Measurements from ENCODE around the gene ZNF410.
A peak's percentile ranks its signal among the peaks of the same experiment; 100 is the strongest.
"Not testable (repeated sequence)": the region's sequence is repeated elsewhere in the genome, so short reads cannot be mapped to it uniquely, and the experiment has no call there.

Gene ZNF410

GRCh38 chr14:73888971-73889370 is 2.3 kb downstream of the ZNF410 start:
- Histone ChIP-seq H3K36me3 (ENCODE audit: insufficient read depth, low read length) (peaks cover 20% of the 10 kb centered on the region), H3K9ac (ENCODE audit: low read depth, low read length) (0 out of 2 replicates have a peak overlapping the region, but pooled peaks have one; percentile 22), H3K27me3 (ENCODE audit: insufficient read depth, low read length, poor library complexity) (no peaks in the 10 kb centered on the region), H2AFZ (ENCODE audit: low read depth, low read length) (no peak overlapping the region), H3K27ac (ENCODE audit: low read length) (no peak overlapping the region), H3K79me2 (ENCODE audit: insufficient read depth, low read length) (peaks cover 84% of the 10 kb centered on the region), H3K4me1 (ENCODE audit: insufficient read depth, low read length) (peaks cover 44% of the 10 kb centered on the region), H3K9me3 (ENCODE audit: insufficient read depth, low read length, severe bottlenecking) (no peaks in the 10 kb centered on the region), H4K20me1 (ENCODE audit: insufficient read depth, low read length) (peaks cover 18% of the 10 kb centered on the region; the same call in 1 of the 2 replicates), H3K4me3 (ENCODE audit: low read depth in 1 of 2, low read length in 2 of 2) (peak overlapping the region in 1 of 2 experiments; percentile 30; a peak in 1 of 4 replicates), H3K4me2 (ENCODE audit: insufficient read depth, low read length) (peak overlapping the region; percentile 69)
- TF ChIP-seq CTCF (IDR thresholded peaks at IDR 0.05; ENCODE audit: borderline replicate concordance, extremely low read depth, low read length, poor library complexity, severe bottlenecking) = no peak
- no peak for TF ChIP-seq EZH2 (IDR thresholded peaks at IDR 0.05; ENCODE audit: borderline replicate concordance, low read depth, low read length, severe bottlenecking)
- ATAC-seq (ENCODE audit: insufficient read depth, low read depth) (no peak), DNase-seq (no peak)

GRCh38 chr14:73889376-73889775 is 2.7 kb downstream of the ZNF410 start:
- H4K20me1 ChIP-seq (ENCODE audit: insufficient read depth, low read length) = peaks cover 18% of the 10 kb centered on the region; the same call in 1 of the 2 replicates
- peaks cover 24% of the 10 kb centered on the region for H3K36me3 ChIP-seq (ENCODE audit: insufficient read depth, low read length)
- no peak overlapping the region for H3K9ac ChIP-seq (ENCODE audit: low read depth, low read length)
- no peak for ATAC-seq (ENCODE audit: insufficient read depth, low read depth)
- H3K27me3 ChIP-seq (ENCODE audit: insufficient read depth, low read length, poor library complexity) = no peaks in the 10 kb centered on the region
- peaks cover 88% of the 10 kb centered on the region for H3K79me2 ChIP-seq (ENCODE audit: insufficient read depth, low read length)
- H3K4me3 ChIP-seq (ENCODE audit: low read depth in 1 of 2, low read length in 2 of 2) = no peak overlapping the region; a peak in 1 of 4 replicates
- no peak overlapping the region for H2AFZ ChIP-seq (ENCODE audit: low read depth, low read length)
- H3K4me1 ChIP-seq (ENCODE audit: insufficient read depth, low read length) = peaks cover 44% of the 10 kb centered on the region
- DNase-seq = no peak
- H3K4me2 ChIP-seq (ENCODE audit: insufficient read depth, low read length) = peak overlapping the region; percentile 69
- H3K9me3 ChIP-seq (ENCODE audit: insufficient read depth, low read length, severe bottlenecking) = no peaks in the 10 kb centered on the region
- TF ChIP-seq EZH2 (IDR thresholded peaks at IDR 0.05; ENCODE audit: borderline replicate concordance, low read depth, low read length, severe bottlenecking) (no peak), CTCF (IDR thresholded peaks at IDR 0.05; ENCODE audit: borderline replicate concordance, extremely low read depth, low read length, poor library complexity, severe bottlenecking) (no peak)
- H3K27ac ChIP-seq (ENCODE audit: low read length) = no peak overlapping the region

- H3K27ac ChIP-seq (ENCODE audit: low read length); H3K4me3 ChIP-seq (ENCODE audit: low read depth in 1 of 2, low read length in 2 of 2); DNase-seq; H3K9ac ChIP-seq (ENCODE audit: low read depth, low read length); H3K4me2 ChIP-seq (ENCODE audit: insufficient read depth, low read length); H3K4me1 ChIP-seq (ENCODE audit: insufficient read depth, low read length); H3K27me3 ChIP-seq (ENCODE audit: insufficient read depth, low read length, poor library complexity); H2AFZ ChIP-seq (ENCODE audit: low read depth, low read length); H3K9me3 ChIP-seq (ENCODE audit: insufficient read depth, low read length, severe bottlenecking); ATAC-seq (ENCODE audit: insufficient read depth, low read depth): not testable (repeated sequence)
- peaks cover 72% of the 10 kb centered on the region for H3K36me3 ChIP-seq (ENCODE audit: insufficient read depth, low read length)
- peaks cover 14% of the 10 kb centered on the region; the same call in 1 of the 2 replicates for H4K20me1 ChIP-seq (ENCODE audit: insufficient read depth, low read length)
- peaks cover 50% of the 10 kb centered on the region for H3K79me2 ChIP-seq (ENCODE audit: insufficient read depth, low read length)
Observed at GRCh38 chr14:73894180-73894687, 7.6 kb downstream of the ZNF410 start.

GRCh38 chr14:73895939-73896338 is 9.3 kb downstream of the ZNF410 start:
- H3K27ac ChIP-seq (ENCODE audit: low read length) = no peak overlapping the region
- 0 out of 2 replicates have a peak, but pooled peaks cover 3% of the 10 kb centered on the region for H3K4me1 ChIP-seq (ENCODE audit: insufficient read depth, low read length)
- no peak overlapping the region for H3K9ac ChIP-seq (ENCODE audit: low read depth, low read length)
- H3K9me3 ChIP-seq (ENCODE audit: insufficient read depth, low read length, severe bottlenecking) = no peaks in the 10 kb centered on the region
- H4K20me1 ChIP-seq (ENCODE audit: insufficient read depth, low read length) = peaks cover 14% of the 10 kb centered on the region; the same call in 1 of the 2 replicates
- peaks cover 35% of the 10 kb centered on the region for H3K79me2 ChIP-seq (ENCODE audit: insufficient read depth, low read length)
- H3K4me3 ChIP-seq (ENCODE audit: low read depth in 1 of 2, low read length in 2 of 2) = no peak overlapping the region
- DNase-seq = no peak
- H2AFZ ChIP-seq (ENCODE audit: low read depth, low read length) = no peak overlapping the region
- TF ChIP-seq CTCF (IDR thresholded peaks at IDR 0.05; ENCODE audit: borderline replicate concordance, extremely low read depth, low read length, poor library complexity, severe bottlenecking) = no peak
- TF ChIP-seq EZH2 (IDR thresholded peaks at IDR 0.05; ENCODE audit: borderline replicate concordance, low read depth, low read length, severe bottlenecking) = no peak
- no peaks in the 10 kb centered on the region for H3K27me3 ChIP-seq (ENCODE audit: insufficient read depth, low read length, poor library complexity)
- H3K4me2 ChIP-seq (ENCODE audit: insufficient read depth, low read length) = no peak overlapping the region
- H3K36me3 ChIP-seq (ENCODE audit: insufficient read depth, low read length) = peaks cover 87% of the 10 kb centered on the region
- ATAC-seq (ENCODE audit: insufficient read depth, low read depth) = no peak

Data from DND-41 (cell line).